IMR-90 (cell line): ENCODE results near the gene NRP1. TPM values are rescaled to one million over a fixed set of nuclear protein-coding genes. Genes with fewer than 3 reads are reported as not detected.

ENCODE experiments used
- ATAC-seq: fragments of 200-7000 bp; cut with Tn5 transposase; 2 replicates; pipeline ENCODE4 v1.9.1; 2020; ENCODE audit warnings: low read depth, mild to moderate bottlenecking, moderate library complexity
- BruUV-seq: library from RNA; stranded (reverse); fragments of 400-500 nt; replicated peaks from 2 replicates; lab custom pipeline; 2021; lab: Mats Ljungman, UMichigan
- CTCF ChIA-PET: fragments of 300-600 bp; formaldehyde crosslinking; extraction: SDS; loops from one replicate; lab custom pipeline; 2021; ENCODE audit warnings: antibody characterized with exemption; lab: Yijun Ruan, JAX
- POLR2A ChIA-PET: fragments of 300-600 bp; sonication (Branson Sonifier 250); formaldehyde crosslinking; loops from one replicate; lab custom pipeline; 2022; ENCODE audit warnings: antibody characterized with exemption; ENCODE audit not compliant: unreplicated experiment; lab: Charles Lee
- DNase-seq: peaks from one replicate; pipeline ENCODE4 v3.0.0; 2013
- H2AFZ ChIP-seq: replicated peaks from 2 replicates; pipeline ENCODE3; 2013; ENCODE audit warnings: low read length, mild to moderate bottlenecking; ENCODE audit not compliant: poor library complexity
- H2AK5ac ChIP-seq: 2 replicates; pipeline ENCODE4 v1.6.1; 2013; ENCODE audit warnings: low read depth, low read length, inconsistent platforms
- H2AK9ac ChIP-seq: replicated peaks from 2 replicates; pipeline ENCODE3; 2013; ENCODE audit warnings: mild to moderate bottlenecking, low read depth, low read length, moderate library complexity; ENCODE audit not compliant: poor library complexity
- H2BK120ac ChIP-seq: 2 replicates; pipeline ENCODE4 v1.6.1; 2013; ENCODE audit warnings: low read depth, low read length, inconsistent platforms
- H2BK15ac ChIP-seq: 3 replicates; pipeline ENCODE4 v1.6.1; 2013; ENCODE audit warnings: low read depth, low read length, inconsistent platforms
- H2BK20ac ChIP-seq: 2 replicates; pipeline ENCODE4 v1.6.1; 2013; ENCODE audit warnings: low read depth, mild to moderate bottlenecking, inconsistent platforms, low read length, moderate library complexity
- H2BK5ac ChIP-seq: 2 replicates; pipeline ENCODE4 v1.6.1; 2013; ENCODE audit warnings: mild to moderate bottlenecking, low read depth, low read length, inconsistent platforms; ENCODE audit not compliant: poor library complexity, severe bottlenecking
- H3K14ac ChIP-seq: replicated peaks from 2 replicates; pipeline ENCODE4 v1.6.1; 2013; ENCODE audit warnings: low read depth, low read length, inconsistent platforms
- H3K18ac ChIP-seq: 2 replicates; pipeline ENCODE4 v1.6.1; 2013; ENCODE audit warnings: low read depth, low read length, control low read depth
- H3K23ac ChIP-seq: 2 replicates; pipeline ENCODE4 v1.6.1; 2013; ENCODE audit warnings: low read depth, low read length, inconsistent platforms
- H3K27ac ChIP-seq: 2 replicates; pipeline ENCODE4 v1.5.1; 2013; ENCODE audit warnings: mild to moderate bottlenecking, control low read depth, low read length; ENCODE audit not compliant: insufficient read depth
- H3K27me3 ChIP-seq: 2 replicates; pipeline ENCODE4 v1.6.1; 2013; ENCODE audit warnings: low read length; ENCODE audit not compliant: control insufficient read depth, insufficient read depth
- H3K36me3 ChIP-seq: 2 replicates; pipeline ENCODE4 v1.6.1; 2013; ENCODE audit warnings: low read length, mixed read lengths; ENCODE audit not compliant: control insufficient read depth, insufficient read depth
- H3K4ac ChIP-seq: 2 replicates; pipeline ENCODE4 v1.6.1; 2013; ENCODE audit warnings: low read depth, low read length, inconsistent platforms
- H3K4me1 ChIP-seq: 2 replicates; pipeline ENCODE4 v1.6.1; 2013; ENCODE audit warnings: low read length, mixed read lengths; ENCODE audit not compliant: control insufficient read depth, insufficient read depth
- H3K4me2 ChIP-seq: 2 replicates; pipeline ENCODE4 v1.6.1; 2013; ENCODE audit warnings: low read depth, mild to moderate bottlenecking, control low read depth, low read length, moderate library complexity
- H3K4me3 ChIP-seq: 2 replicates; pipeline ENCODE4 v1.5.1; 2013; ENCODE audit warnings: low read depth, mild to moderate bottlenecking, control low read depth, low read length, moderate library complexity; ENCODE audit not compliant: insufficient read depth
- H3K56ac ChIP-seq: 2 replicates; pipeline ENCODE4 v1.6.1; 2013; ENCODE audit warnings: low read length, inconsistent platforms; ENCODE audit not compliant: insufficient read depth; ENCODE audit errors: extremely low read depth
- H3K79me1 ChIP-seq, 2 experiments: 2 replicates each; pipeline ENCODE4 v1.6.1; 2013; ENCODE audit warnings: low read length in 2 of 2, inconsistent platforms in 1 of 2, low read depth in 1 of 2
- H3K9ac ChIP-seq: 2 replicates; pipeline ENCODE4 v1.6.1; 2013; ENCODE audit warnings: low read depth, low read length, control low read depth
- H3K9me1 ChIP-seq: 2 replicates; pipeline ENCODE4 v1.6.1; 2013; ENCODE audit warnings: low read length, inconsistent platforms; ENCODE audit not compliant: insufficient read depth
- H3K9me3 ChIP-seq: 2 replicates; pipeline ENCODE4 v1.6.1; 2013; ENCODE audit warnings: low read length; ENCODE audit not compliant: control insufficient read depth, insufficient read depth
- H4K20me1 ChIP-seq: 2 replicates; pipeline ENCODE4 v1.6.1; 2013; ENCODE audit warnings: low read length, inconsistent platforms; ENCODE audit not compliant: insufficient read depth
- H4K5ac ChIP-seq: 2 replicates; pipeline ENCODE4 v1.6.1; 2013; ENCODE audit warnings: mild to moderate bottlenecking, low read depth, low read length, control low read depth
- H4K8ac ChIP-seq, 2 experiments: 2 replicates each; pipeline ENCODE4 v1.6.1; 2013; ENCODE audit warnings: low read depth in 2 of 2, low read length in 2 of 2, control low read depth in 1 of 2, inconsistent platforms in 1 of 2
- H4K91ac ChIP-seq: 2 replicates; pipeline ENCODE4 v1.6.1; 2013; ENCODE audit warnings: low read depth, low read length, inconsistent platforms; ENCODE audit not compliant: insufficient read depth
- CEBPB ChIP-seq: IDR thresholded peaks from 2 replicates; pipeline ENCODE4 v1.6.1; 2012; ENCODE audit warnings: low read depth, low read length, improper control_type of control experiment
- FOS ChIP-seq: fragments of 150-350 bp; IDR thresholded peaks from 2 replicates; pipeline ENCODE4 v1.6.1; 2016; ENCODE audit warnings: low read depth, low read length
- MAFK ChIP-seq: IDR thresholded peaks from 2 replicates; pipeline ENCODE4 v1.6.1; 2012; ENCODE audit warnings: low read depth, low read length, improper control_type of control experiment
- MAZ ChIP-seq: IDR thresholded peaks from 2 replicates; pipeline ENCODE4 v1.6.1; 2012; ENCODE audit warnings: low read depth, mild to moderate bottlenecking, low read length, improper control_type of control experiment, moderate library complexity, borderline replicate concordance
- NFE2L2 ChIP-seq: fragments of 150-350 bp; IDR thresholded peaks from 2 replicates; pipeline ENCODE4 v1.6.1; 2016; ENCODE audit warnings: low read depth, mild to moderate bottlenecking, low read length
- RAD21 ChIP-seq: IDR thresholded peaks from 2 replicates; pipeline ENCODE4 v1.6.1; 2012; ENCODE audit warnings: low read length, improper control_type of control experiment
- RCOR1 ChIP-seq: IDR thresholded peaks from 2 replicates; pipeline ENCODE4 v1.6.1; 2012; ENCODE audit warnings: mild to moderate bottlenecking, low read length, improper control_type of control experiment; ENCODE audit not compliant: insufficient replicate concordance
- RFX5 ChIP-seq: IDR thresholded peaks from 2 replicates; pipeline ENCODE4 v1.8.0; 2012; ENCODE audit warnings: low read depth, mild to moderate bottlenecking, low read length, moderate library complexity
- SMC3 ChIP-seq: fragments of 150-350 bp; IDR thresholded peaks from 2 replicates; pipeline ENCODE4 v1.6.1; 2016; ENCODE audit warnings: low read depth, mild to moderate bottlenecking, antibody characterized with exemption, low read length, moderate library complexity
- WGBS, 2 experiments: methylation state at CpG; one replicate each; pipeline versions ENCODE4 v1.1.5 to v1.1.7; 2013; ENCODE audit warnings: missing lambda C conversion rate in 2 of 2; ENCODE audit not compliant: insufficient read length in 1 of 2; ENCODE audit errors: extremely low coverage in 2 of 2; 5-methylcytosine and 5-hydroxymethylcytosine counted together
- dilution Hi-C: fragments of 300-500 bp; cut with HindIII; formaldehyde crosslinking; loops from one replicate; pipeline ENCODE4 v1.14.3; 2018; ENCODE audit warnings: low sequenced_read_pairs; ENCODE audit not compliant: unreplicated experiment
- in situ Hi-C: fragments of 300-500 bp; cut with MboI; formaldehyde crosslinking; loops from 3 replicates; pipeline ENCODE4 v1.14.3; 2019; ENCODE audit warnings: low sequenced_read_pairs, inconsistent platforms, mixed read lengths
- intact Hi-C: fragments of 100-400 bp; cut with micrococcal nuclease; formaldehyde crosslinking; loops from 2 replicates; pipeline ENCODE4 v1.10.0; 2022
- polyA plus RNA-seq, 3 experiments: library from polyadenylated mRNA; depleted of rRNA; stranded (reverse); fragments of >200 nt; gene quantifications; 2 replicates each; pipeline ENCODE4 v1.2.3, GENCODE V29; 2012; ENCODE audit warnings: low replicate concordance in 1 of 3
- total RNA-seq: library from RNA; depleted of rRNA; stranded (reverse); fragments of >200 nt; gene quantifications from 2 replicates; pipeline ENCODE4 v1.2.3, GENCODE V29; 2012
- TF ChIP-seq, protein P1 (sequence below): fragments of 150-350 bp; IDR thresholded peaks from 2 replicates; pipeline ENCODE4 v1.6.1; 2017; ENCODE audit warnings: mild to moderate bottlenecking, antibody characterized with exemption, low read length, low read depth

NRP1 gene
- total and polyA plus RNA-seq, 2 of the 4 experiments (the other 2 are of a cell fraction) = 108 to 227 TPM

DNA sequence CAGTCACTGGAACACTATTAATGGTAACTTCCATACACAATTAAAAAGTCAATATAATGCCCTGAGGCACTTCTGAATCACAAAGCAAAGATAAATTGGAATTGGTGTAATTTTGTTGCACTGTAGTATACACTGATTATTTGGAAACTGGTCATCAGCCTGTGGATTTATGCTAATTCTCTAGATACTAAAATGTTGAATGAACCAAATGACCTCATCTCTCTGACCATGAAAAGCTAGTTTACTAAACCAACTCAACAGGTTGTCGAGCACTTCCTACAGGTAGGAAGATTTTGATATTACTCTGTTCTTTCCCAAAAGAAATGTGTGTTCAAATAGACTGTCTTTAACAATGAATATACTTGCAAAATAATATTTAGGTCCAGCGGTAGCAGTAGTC lies 5.3 kb downstream of the NRP1 start:
- intact Hi-C loops = no loop called here
- peaks cover 4% of the 10 kb centered on the region for H3K36me3 ChIP-seq

More for the DNA sequence above, 5.3 kb downstream of the NRP1 start:
- ChIA-PET POLR2A (no interaction called here), CTCF (no interaction called here)
- dilution Hi-C loops (no loop called here), in situ Hi-C loops (loop anchor here (25.0 kb wide), 2 partner anchors 583 to 783 kb away; no protein-coding TSS in a partner anchor)
- H3K4me1 ChIP-seq = peaks cover 9% of the 10 kb centered on the region; the same call in 1 of the 2 replicates
- H2AK9ac ChIP-seq = no peak overlapping the region
- WGBS, 2 experiments = no CpG with 5 or more reads among the region's 2 CpGs
- no peak overlapping the region for H3K14ac ChIP-seq
- no peaks in the 10 kb centered on the region for H3K9me1 ChIP-seq
- no peak overlapping the region for H3K4me2 ChIP-seq
- no peak overlapping the region for H4K8ac ChIP-seq
- H2BK20ac ChIP-seq = no peak overlapping the region
- no peak overlapping the region for H2BK15ac ChIP-seq
- no peak overlapping the region for H3K9ac ChIP-seq
- TF ChIP-seq RAD21 (no peak), SMC3 (no peak), NFE2L2 (no peak), RFX5 (no peak), MAZ (no peak), RCOR1 (no peak), FOS (no peak), CEBPB (no peak), MAFK (no peak)
- TF ChIP-seq, protein P1, sequence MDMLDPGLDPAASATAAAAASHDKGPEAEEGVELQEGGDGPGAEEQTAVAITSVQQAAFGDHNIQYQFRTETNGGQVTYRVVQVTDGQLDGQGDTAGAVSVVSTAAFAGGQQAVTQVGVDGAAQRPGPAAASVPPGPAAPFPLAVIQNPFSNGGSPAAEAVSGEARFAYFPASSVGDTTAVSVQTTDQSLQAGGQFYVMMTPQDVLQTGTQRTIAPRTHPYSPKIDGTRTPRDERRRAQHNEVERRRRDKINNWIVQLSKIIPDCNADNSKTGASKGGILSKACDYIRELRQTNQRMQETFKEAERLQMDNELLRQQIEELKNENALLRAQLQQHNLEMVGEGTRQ = no peak
- no peak overlapping the region for H4K91ac ChIP-seq
- H3K4me3 ChIP-seq = no peak overlapping the region
- H3K27me3 ChIP-seq = no peaks in the 10 kb centered on the region
- no peak overlapping the region for H3K56ac ChIP-seq
- no peak overlapping the region for H2AFZ ChIP-seq
- H2BK5ac ChIP-seq = no peak overlapping the region
- no peak for DNase-seq
- no peak overlapping the region for H3K23ac ChIP-seq
- no peak for ATAC-seq
- H4K5ac ChIP-seq = no peak overlapping the region
- no TSS peak for BruUV-seq
- H3K79me1 ChIP-seq = peaks cover 10 to 31% of the 10 kb centered on the region in 2 experiments
- H3K9me3 ChIP-seq = no peaks in the 10 kb centered on the region
- no peaks in the 10 kb centered on the region for H4K20me1 ChIP-seq
- no peak overlapping the region for H3K27ac ChIP-seq
- no peak overlapping the region for H2AK5ac ChIP-seq
- no peak overlapping the region for H3K18ac ChIP-seq
- H3K4ac ChIP-seq = no peak overlapping the region
- no peak overlapping the region for H2BK120ac ChIP-seq
